Measurements from ENCODE around the gene CAMSAP2.

Gene CAMSAP2

DNA sequence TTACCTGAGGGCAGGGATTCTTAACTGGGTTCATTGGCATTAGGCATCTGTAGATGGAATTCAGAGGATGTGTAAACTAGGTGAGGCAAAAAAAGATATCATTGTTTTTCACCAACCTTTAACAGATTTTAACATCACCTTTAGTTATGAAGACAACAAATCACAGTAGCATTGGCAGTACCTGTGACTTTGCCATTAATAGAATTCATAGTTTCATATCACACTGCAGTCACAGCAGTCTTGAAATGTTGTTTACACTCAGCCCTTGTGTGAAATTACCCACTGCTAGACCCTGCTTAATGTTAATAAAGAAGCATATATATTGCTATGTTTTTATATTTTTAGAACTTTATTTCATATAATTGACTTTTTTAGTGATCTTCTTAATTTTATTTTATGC, 154.3 kb downstream of the CAMSAP2 start:
- peaks cover 49% of the 10 kb centered on the region for H3K4me1 ChIP-seq
- H3K9me3 ChIP-seq = no peaks in the 10 kb centered on the region; the same call in 1 of the 2 replicates
- no peak overlapping the region for H3K27ac ChIP-seq
- no peak overlapping the region for H3K4me2 ChIP-seq
- no peak overlapping the region for H3K4me3 ChIP-seq
- no peak overlapping the region for H3K9ac ChIP-seq
- H3K36me3 ChIP-seq = no peaks in the 10 kb centered on the region
- no peaks in the 10 kb centered on the region for H4K20me1 ChIP-seq
- no peak for TF ChIP-seq Cebpa-rat (IDR thresholded peaks at IDR 0.05)
- H3K27me3 ChIP-seq = peaks cover 48% of the 10 kb centered on the region

DNA sequence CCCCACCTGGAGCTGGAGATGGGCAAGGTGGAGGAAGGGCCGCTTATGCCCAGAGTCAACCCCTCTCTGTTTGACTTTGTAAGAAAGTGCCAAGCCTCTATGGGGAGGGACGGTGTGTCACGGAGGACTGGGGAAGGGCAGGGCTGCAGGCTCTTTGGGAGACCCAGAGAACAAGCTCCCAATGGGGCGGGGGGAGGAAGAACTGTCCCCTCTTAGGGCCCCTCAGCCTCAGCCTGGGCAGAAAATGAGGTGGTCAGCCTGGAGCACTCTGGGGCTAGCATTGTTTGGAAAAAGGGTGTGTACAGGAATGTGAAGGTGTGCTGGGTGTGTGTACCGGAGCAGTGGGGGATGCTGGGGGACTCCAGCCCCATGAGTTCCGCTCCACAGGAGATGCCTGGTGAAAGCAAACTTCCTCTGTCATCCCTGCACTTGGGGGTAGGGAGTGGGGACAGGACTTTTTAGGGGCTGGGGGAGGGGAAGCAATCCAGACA, 154.8 kb downstream of the CAMSAP2 start:
- Histone ChIP-seq H3K27me3 (peaks cover 48% of the 10 kb centered on the region), H3K4me1 (peaks cover 49% of the 10 kb centered on the region), H3K27ac (no peak overlapping the region), H3K9ac (no peak overlapping the region), H3K36me3 (no peaks in the 10 kb centered on the region), H3K9me3 (no peaks in the 10 kb centered on the region; the same call in 1 of the 2 replicates), H4K20me1 (no peaks in the 10 kb centered on the region), H3K4me3 (no peak overlapping the region), H3K4me2 (no peak overlapping the region)
- TF ChIP-seq Cebpa-rat (IDR thresholded peaks at IDR 0.05) = no peak

DNA sequence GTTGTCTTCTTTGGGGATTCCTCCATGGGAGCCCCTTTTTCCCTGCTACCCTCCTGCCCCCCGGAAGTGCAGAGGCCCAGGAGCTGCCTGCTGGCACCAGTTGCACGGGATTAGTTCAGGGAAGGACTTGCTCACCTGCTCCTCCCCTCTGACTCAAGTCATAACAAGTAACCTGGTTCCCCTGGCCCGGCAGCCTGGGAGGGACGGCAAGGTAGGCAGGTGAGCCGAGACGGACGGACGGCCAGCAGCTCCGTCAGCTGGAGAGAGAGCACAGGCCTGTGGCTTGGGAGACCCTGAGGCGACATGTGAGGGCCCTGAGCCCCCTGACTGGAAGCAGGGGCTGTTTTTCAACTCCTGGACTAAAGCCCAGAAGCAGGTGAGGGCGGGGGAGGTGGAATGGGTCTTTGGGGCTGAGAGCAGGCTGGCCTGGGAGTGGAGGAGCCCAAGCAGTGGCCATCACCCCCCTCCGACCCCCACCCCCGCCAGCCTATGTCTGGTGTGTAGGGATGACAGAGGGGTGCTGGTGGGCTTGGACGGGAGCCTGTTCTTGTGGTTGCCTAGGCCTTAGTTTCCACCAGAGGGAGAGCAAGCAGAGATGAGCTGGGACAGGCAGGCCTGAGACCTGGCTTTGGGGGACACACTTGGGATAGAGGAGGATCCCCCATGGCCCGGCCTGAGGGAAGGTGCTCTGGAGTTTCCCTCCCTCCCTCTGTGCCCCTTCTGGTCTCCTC, 156.2 kb downstream of the CAMSAP2 start, which contains the start of gene INAVA:
INAVA (plus strand) TSS at position 189 of the 731 bp plus-strand sequence. CDS start 3,501 bp downstream, outside the sequence.
- H3K9me3 ChIP-seq = no peaks in the 10 kb centered on the region; the same call in 1 of the 2 replicates
- H3K4me3 ChIP-seq = no peak within 1 kb of the TSS
- no peak for TF ChIP-seq Cebpa-rat (IDR thresholded peaks at IDR 0.05)
- H3K27me3 ChIP-seq = peaks cover 44% of the 10 kb centered on the region
- no peaks in the 10 kb centered on the region for H4K20me1 ChIP-seq
- H3K4me1 ChIP-seq = peaks cover 49% of the 10 kb centered on the region
- H3K27ac ChIP-seq = no peak within 1 kb of the TSS
- H3K36me3 ChIP-seq = no peaks in the 10 kb centered on the region
- H3K9ac ChIP-seq = no peak within 1 kb of the TSS
- no peak within 1 kb of the TSS for H3K4me2 ChIP-seq

DNA sequence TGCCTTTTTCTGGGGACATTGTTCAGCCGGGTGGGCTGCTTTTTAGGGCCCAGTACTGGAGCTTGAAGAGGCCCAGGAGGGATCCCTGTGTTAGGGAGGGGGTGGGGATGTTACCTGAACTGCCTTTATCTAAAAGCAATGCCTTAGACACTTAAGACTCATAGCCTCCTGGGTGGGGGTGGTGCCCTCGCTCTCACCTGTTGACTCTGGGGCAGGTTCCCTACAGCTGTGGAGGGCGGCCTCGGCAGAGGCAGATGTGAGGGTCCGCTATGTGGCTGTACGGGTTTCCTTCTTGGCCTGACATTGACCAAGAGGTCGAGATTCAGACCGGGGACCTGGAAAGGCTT, 156.7 kb downstream of the CAMSAP2 start:
- Histone ChIP-seq H3K36me3 (no peaks in the 10 kb centered on the region), H3K9ac (no peak overlapping the region), H3K9me3 (no peaks in the 10 kb centered on the region; the same call in 1 of the 2 replicates), H3K4me2 (no peak overlapping the region), H3K4me3 (no peak overlapping the region), H3K27me3 (peaks cover 39% of the 10 kb centered on the region), H3K4me1 (peaks cover 50% of the 10 kb centered on the region), H3K27ac (no peak overlapping the region), H4K20me1 (no peaks in the 10 kb centered on the region)
- no peak for TF ChIP-seq Cebpa-rat (IDR thresholded peaks at IDR 0.05)

DNA sequence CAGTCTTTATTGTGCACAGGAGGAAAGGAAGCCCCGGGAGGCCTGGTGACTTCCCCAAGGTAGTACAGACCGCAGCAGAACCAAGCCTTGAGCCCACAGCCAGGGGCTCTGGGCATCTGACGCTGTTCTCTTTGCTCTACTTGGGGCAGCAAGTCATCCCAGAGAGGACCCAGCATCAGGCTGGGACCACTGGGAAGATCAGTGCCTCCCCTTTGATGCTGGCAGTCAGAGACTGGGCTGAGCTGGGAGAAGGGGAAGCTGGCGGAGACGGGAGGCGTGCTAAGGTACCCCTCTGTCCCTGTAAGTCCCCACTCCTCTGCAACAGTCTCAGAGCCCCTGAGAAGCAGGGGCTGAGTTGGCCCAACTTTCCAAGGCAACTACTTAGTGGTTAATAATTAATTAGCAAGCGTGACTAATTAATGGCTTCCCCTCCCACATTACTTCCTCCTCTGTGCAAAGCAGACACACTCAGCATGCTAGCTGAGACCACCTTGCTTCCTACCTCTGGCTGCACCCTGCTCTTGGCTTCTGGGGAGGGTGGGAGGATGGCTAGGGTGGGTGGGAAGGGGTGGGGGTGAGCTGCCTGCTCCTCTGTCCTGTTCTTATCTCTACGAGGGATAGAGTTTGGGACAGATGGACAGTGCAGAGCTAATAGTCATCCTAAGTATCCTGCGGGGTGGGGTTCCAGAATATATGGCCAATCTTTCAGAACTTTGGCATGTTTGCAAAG, 157.3 kb downstream of the CAMSAP2 start:
- H3K4me3 ChIP-seq = no peak overlapping the region
- no peaks in the 10 kb centered on the region for H3K36me3 ChIP-seq
- no peak overlapping the region for H3K27ac ChIP-seq
- peaks cover 47% of the 10 kb centered on the region for H3K4me1 ChIP-seq
- no peak overlapping the region for H3K4me2 ChIP-seq
- no peak overlapping the region for H3K9ac ChIP-seq
- H4K20me1 ChIP-seq = no peaks in the 10 kb centered on the region
- no peak for TF ChIP-seq Cebpa-rat (IDR thresholded peaks at IDR 0.05)
- H3K27me3 ChIP-seq = peaks cover 33% of the 10 kb centered on the region
- no peaks in the 10 kb centered on the region; the same call in 1 of the 2 replicates for H3K9me3 ChIP-seq

DNA sequence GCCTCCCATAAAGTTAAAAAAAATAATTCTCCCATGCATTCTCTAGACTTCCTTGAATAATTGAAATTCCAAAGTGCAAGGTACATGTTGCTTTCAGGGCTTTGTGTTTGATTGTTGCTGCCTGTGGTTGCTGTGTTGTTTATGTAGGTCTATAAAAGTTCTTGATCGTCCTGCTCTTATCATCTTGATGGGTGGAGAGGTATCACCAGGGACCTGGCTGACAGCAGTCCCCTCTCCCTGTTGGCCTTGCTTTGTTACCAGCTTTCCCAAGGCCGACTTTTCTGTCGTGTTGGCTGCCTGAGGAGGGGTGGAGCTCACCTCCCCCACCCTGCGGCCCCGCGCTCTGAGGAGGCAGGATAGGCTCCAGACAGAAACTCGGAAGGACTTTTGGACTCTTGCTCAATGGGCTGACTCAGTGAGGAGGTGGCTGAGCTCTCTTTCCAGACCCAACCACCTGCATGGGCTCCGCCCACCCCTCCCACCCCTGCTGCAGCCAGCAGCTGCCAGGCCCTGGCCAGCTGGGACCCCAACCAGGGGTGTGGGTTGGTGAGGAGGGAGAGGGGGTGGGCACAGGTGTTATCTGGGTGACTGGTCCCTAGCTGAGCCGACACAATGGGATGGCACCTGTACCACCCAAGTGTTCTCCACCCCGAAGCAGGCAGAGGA, 158.0 kb downstream of the CAMSAP2 start:
- peaks cover 26% of the 10 kb centered on the region for H3K27me3 ChIP-seq
- no peak overlapping the region for H3K27ac ChIP-seq
- H3K4me3 ChIP-seq = no peak overlapping the region
- no peaks in the 10 kb centered on the region for H4K20me1 ChIP-seq
- H3K36me3 ChIP-seq = no peaks in the 10 kb centered on the region
- peaks cover 40% of the 10 kb centered on the region for H3K4me1 ChIP-seq
- no peak overlapping the region for H3K9ac ChIP-seq
- TF ChIP-seq Cebpa-rat (IDR thresholded peaks at IDR 0.05) = no peak
- no peaks in the 10 kb centered on the region for H3K9me3 ChIP-seq
- H3K4me2 ChIP-seq = peak overlapping the region; percentile 22; the same call in 1 of the 2 replicates

DNA sequence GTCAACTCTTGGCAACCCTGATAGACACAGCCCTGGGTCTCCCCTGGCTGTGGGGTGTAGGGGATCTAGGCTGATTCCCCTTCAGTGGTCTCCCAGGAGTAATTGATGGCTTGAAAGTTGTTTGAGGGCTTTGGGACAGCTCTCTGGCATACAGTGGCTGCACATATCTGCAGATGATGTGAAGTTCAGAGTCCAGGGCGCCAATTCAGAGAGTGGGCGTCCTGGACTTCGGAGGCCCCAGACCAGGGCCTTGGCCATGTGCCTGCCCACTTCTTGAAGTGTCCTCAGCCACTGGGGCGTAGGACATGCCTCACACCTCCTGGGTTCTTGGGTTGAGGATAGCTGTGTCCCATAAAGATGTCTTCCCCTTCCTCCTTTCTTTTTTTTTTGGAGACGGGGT, 158.6 kb downstream of the CAMSAP2 start:
- Histone ChIP-seq H3K36me3 (no peaks in the 10 kb centered on the region), H3K9ac (no peak overlapping the region), H3K27ac (no peak overlapping the region), H3K27me3 (peaks cover 20% of the 10 kb centered on the region), H3K9me3 (no peaks in the 10 kb centered on the region), H3K4me1 (peaks cover 37% of the 10 kb centered on the region), H3K4me3 (no peak overlapping the region), H3K4me2 (peak overlapping the region; percentile 22; the same call in 1 of the 2 replicates), H4K20me1 (no peaks in the 10 kb centered on the region)
- no peak for TF ChIP-seq Cebpa-rat (IDR thresholded peaks at IDR 0.05)

DNA sequence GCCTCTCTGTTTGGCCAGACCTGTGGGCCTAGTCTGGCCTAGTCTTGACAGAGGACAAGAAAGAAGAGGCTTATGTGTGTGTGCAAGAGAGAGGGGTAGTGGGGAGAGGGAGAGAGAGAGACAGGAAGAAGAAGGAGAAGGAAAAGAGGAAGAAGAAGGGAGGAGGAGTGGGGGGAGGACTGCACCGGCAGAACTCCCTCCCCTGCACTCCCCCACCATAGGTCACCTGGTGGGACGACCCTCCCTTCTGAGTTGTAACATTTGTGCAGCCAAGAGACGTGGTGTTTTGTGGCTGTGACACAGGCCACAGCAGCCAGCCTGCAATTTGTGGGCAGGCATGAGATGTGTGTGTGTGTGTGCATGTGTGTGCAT, 160.3 kb downstream of the CAMSAP2 start:
- no peaks in the 10 kb centered on the region for H3K36me3 ChIP-seq
- no peak for TF ChIP-seq Cebpa-rat (IDR thresholded peaks at IDR 0.05)
- H3K9me3 ChIP-seq = no peaks in the 10 kb centered on the region
- H3K4me3 ChIP-seq = no peak overlapping the region
- H3K27ac ChIP-seq = no peak overlapping the region
- no peaks in the 10 kb centered on the region for H4K20me1 ChIP-seq
- H3K27me3 ChIP-seq = peaks cover 3% of the 10 kb centered on the region; the same call in 1 of the 2 replicates
- no peak overlapping the region for H3K9ac ChIP-seq
- peak overlapping the region; percentile 42 for H3K4me2 ChIP-seq
- peaks cover 37% of the 10 kb centered on the region for H3K4me1 ChIP-seq

DNA sequence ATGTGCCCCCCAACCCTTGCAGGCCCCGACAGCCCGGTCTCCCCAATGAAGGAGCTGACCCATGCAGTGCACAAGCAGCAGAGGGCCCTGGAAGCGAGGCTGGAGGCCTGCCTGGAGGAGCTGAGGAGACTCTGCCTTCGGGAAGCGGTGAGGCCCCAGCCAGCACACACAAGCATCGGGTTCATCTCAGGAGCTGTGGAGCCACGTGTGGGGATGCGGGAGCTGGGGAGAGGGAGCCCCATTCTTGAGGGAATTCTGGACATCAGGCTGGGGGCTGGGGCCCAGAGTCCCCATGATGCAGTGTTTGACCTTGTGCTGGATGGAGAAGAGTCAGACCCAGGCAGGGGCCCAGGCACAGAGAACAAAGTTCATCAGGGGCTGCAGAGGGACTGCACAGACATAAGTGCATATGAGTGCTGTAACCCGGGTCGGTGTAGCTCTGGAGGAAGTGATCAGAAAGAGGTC, 160.8 kb downstream of the CAMSAP2 start:
- no peaks in the 10 kb centered on the region for H3K27me3 ChIP-seq
- no peaks in the 10 kb centered on the region for H3K36me3 ChIP-seq
- no peak for TF ChIP-seq Cebpa-rat (IDR thresholded peaks at IDR 0.05)
- no peak overlapping the region for H3K9ac ChIP-seq
- H3K4me2 ChIP-seq = peak overlapping the region; percentile 42
- no peak overlapping the region for H3K27ac ChIP-seq
- peaks cover 37% of the 10 kb centered on the region for H3K4me1 ChIP-seq
- no peak overlapping the region for H3K4me3 ChIP-seq
- no peaks in the 10 kb centered on the region for H3K9me3 ChIP-seq
- no peaks in the 10 kb centered on the region for H4K20me1 ChIP-seq

Measured in BLaER1 (cell line).